HEK293 (cell line): ENCODE measurements around the gene ABCC11.

Experiments
- CTCF ChIA-PET: fragments of 350-600 bp; formaldehyde crosslinking; extraction: SDS; loops from one replicate; lab custom pipeline; 2021; ENCODE audit warnings: antibody characterized with exemption; lab: Yijun Ruan, JAX
- POLR2A ChIA-PET: fragments of 300-600 bp; formaldehyde crosslinking; extraction: SDS; loops from one replicate; lab custom pipeline; 2020; ENCODE audit warnings: antibody characterized with exemption, inconsistent platforms; lab: Yijun Ruan, JAX
- H3K27ac ChIP-seq: fragments of 200-500 bp; sonication (Bioruptor generic); 2 replicates; pipeline ENCODE4 v1.5.1; 2014; ENCODE audit warnings: low read depth, low read length, control low read depth, inconsistent platforms; ENCODE audit errors: extremely low read depth
- H3K36me3 ChIP-seq, 2 experiments: fragments of 200-500 bp in 1 of 2; sonication (Bioruptor generic) in 1 of 2; 1 replicate in 1 of 2; 2 replicates in 1 of 2; pipeline ENCODE4 v1.5.1; 2014 to 2017; ENCODE audit warnings: inconsistent platforms in 2 of 2, low read length in 2 of 2; ENCODE audit not compliant: control insufficient read depth in 2 of 2, insufficient read depth in 1 of 2
- H3K4me1 ChIP-seq: fragments of 200-500 bp; sonication (Bioruptor generic); 2 replicates; pipeline ENCODE4 v1.5.1; 2014; ENCODE audit warnings: mild to moderate bottlenecking, low read length, inconsistent platforms; ENCODE audit not compliant: control insufficient read depth, insufficient read depth
- H3K4me3 ChIP-seq: 2 replicates; pipeline ENCODE4 v1.5.1; 2011; ENCODE audit warnings: low read depth, mild to moderate bottlenecking, control low read depth, low read length, moderate library complexity
- H3K9me3 ChIP-seq: fragments of 200-500 bp; sonication (Bioruptor generic); 2 replicates; pipeline ENCODE4 v1.5.1; 2014; ENCODE audit warnings: low read depth, low read length, inconsistent platforms; ENCODE audit not compliant: control insufficient read depth, insufficient read depth
- ELK4 ChIP-seq: IDR thresholded peaks from 2 replicates; pipeline ENCODE4 v1.6.1; 2011; ENCODE audit warnings: mild to moderate bottlenecking, low read depth, low read length, borderline replicate concordance
- INSM2 ChIP-seq: fragments of 450-650 bp; formaldehyde crosslinking; IDR thresholded peaks from 2 replicates; pipeline ENCODE4 v1.5.1; 2016; ENCODE audit warnings: missing biosample characterization, missing genetic modification characterization
- OSR2 ChIP-seq: fragments of 450-650 bp; formaldehyde crosslinking; IDR thresholded peaks from 2 replicates; pipeline ENCODE4 v1.5.1; 2016; ENCODE audit warnings: missing biosample characterization, missing genetic modification characterization
- PRDM1 ChIP-seq: fragments of 450-650 bp; formaldehyde crosslinking; IDR thresholded peaks from 2 replicates; pipeline ENCODE4; 2016; ENCODE audit warnings: missing biosample characterization, missing genetic modification characterization
- REST ChIP-seq: fragments of 450-650 bp; formaldehyde crosslinking; IDR thresholded peaks from 2 replicates; pipeline ENCODE4 v1.5.1; 2016; ENCODE audit warnings: missing biosample characterization, missing genetic modification characterization
- SCRT1 ChIP-seq: fragments of 450-650 bp; formaldehyde crosslinking; IDR thresholded peaks from 2 replicates; pipeline ENCODE4 v1.5.1; 2016; ENCODE audit warnings: missing biosample characterization, missing genetic modification characterization, borderline replicate concordance
- WT1 ChIP-seq: fragments of 450-650 bp; formaldehyde crosslinking; IDR thresholded peaks from 2 replicates; pipeline ENCODE4 v1.5.1; 2016; ENCODE audit warnings: missing biosample characterization, missing genetic modification characterization
- ZBTB21 ChIP-seq: fragments of 450-650 bp; formaldehyde crosslinking; IDR thresholded peaks from 2 replicates; pipeline ENCODE4 v1.5.1; 2017; ENCODE audit warnings: missing biosample characterization, missing genetic modification characterization
- ZBTB7A ChIP-seq: fragments of 450-650 bp; formaldehyde crosslinking; IDR thresholded peaks from 2 replicates; pipeline ENCODE4 v1.5.1; 2016; ENCODE audit warnings: low read depth, missing biosample characterization, missing genetic modification characterization
- ZBTB8A ChIP-seq: fragments of 450-650 bp; formaldehyde crosslinking; IDR thresholded peaks from 2 replicates; pipeline ENCODE4 v1.5.1; 2016; ENCODE audit warnings: missing biosample characterization, missing genetic modification characterization
- ZFHX2 ChIP-seq: fragments of 450-650 bp; formaldehyde crosslinking; conservative IDR thresholded peaks from 2 replicates; pipeline ENCODE4 v1.5.1; 2016; ENCODE audit warnings: missing biosample characterization, missing genetic modification characterization
- ZNF138 ChIP-seq: fragments of 450-650 bp; formaldehyde crosslinking; IDR thresholded peaks from 2 replicates; pipeline ENCODE4 v1.5.1; 2016; ENCODE audit warnings: missing biosample characterization, missing genetic modification characterization, borderline replicate concordance
- ZNF239 ChIP-seq: fragments of 450-650 bp; formaldehyde crosslinking; IDR thresholded peaks from 2 replicates; pipeline ENCODE4 v1.5.1; 2016; ENCODE audit warnings: missing biosample characterization, missing genetic modification characterization
- ZNF280C ChIP-seq: fragments of 450-650 bp; formaldehyde crosslinking; IDR thresholded peaks from 2 replicates; pipeline ENCODE4 v1.5.1; 2016; ENCODE audit warnings: missing biosample characterization, missing genetic modification characterization
- ZNF555 ChIP-seq: fragments of 450-650 bp; formaldehyde crosslinking; conservative IDR thresholded peaks from 2 replicates; pipeline ENCODE4 v1.5.1; 2017; ENCODE audit warnings: missing biosample characterization, mild to moderate bottlenecking, missing genetic modification characterization, inconsistent platforms
- ZNF560 ChIP-seq: fragments of 450-650 bp; formaldehyde crosslinking; IDR thresholded peaks from 2 replicates; pipeline ENCODE4 v1.5.1; 2017; ENCODE audit warnings: missing biosample characterization, missing genetic modification characterization, borderline replicate concordance
- ZNF654 ChIP-seq: fragments of 450-650 bp; formaldehyde crosslinking; IDR thresholded peaks from 2 replicates; pipeline ENCODE4 v1.5.1; 2016; ENCODE audit warnings: low read depth, missing biosample characterization, missing genetic modification characterization
- ZNF791 ChIP-seq: fragments of 450-650 bp; formaldehyde crosslinking; IDR thresholded peaks from 2 replicates; pipeline ENCODE4 v1.5.1; 2016; ENCODE audit warnings: missing biosample characterization, missing genetic modification characterization
- ZNF792 ChIP-seq: fragments of 450-650 bp; formaldehyde crosslinking; IDR thresholded peaks from 2 replicates; pipeline ENCODE4 v1.5.1; 2016; ENCODE audit warnings: missing biosample characterization, missing genetic modification characterization
- ZNF830 ChIP-seq: fragments of 450-650 bp; IDR thresholded peaks from 2 replicates; pipeline ENCODE4 v1.5.0; 2018; ENCODE audit warnings: missing biosample characterization, missing genetic modification characterization, low read depth, mild to moderate bottlenecking, moderate library complexity
- ZSCAN23 ChIP-seq: fragments of 450-650 bp; formaldehyde crosslinking; IDR thresholded peaks from 2 replicates; pipeline ENCODE4 v1.5.1; 2016; ENCODE audit warnings: missing biosample characterization, missing genetic modification characterization

The ABCC11 gene

GRCh38 chr16:48193846-48194245 is 53.5 kb downstream of the ABCC11 start:
- Histone ChIP-seq H3K27ac (no peak overlapping the region), H3K4me1 (peaks cover 3% of the 10 kb centered on the region; the same call in 1 of the 2 replicates), H3K4me3 (no peak overlapping the region), H3K9me3 (no peaks in the 10 kb centered on the region), H3K36me3 (no peaks in the 10 kb centered on the region)
- ChIA-PET CTCF (interaction anchor here (0.7 kb wide), 2 partner anchors 36 to 442 kb away, joined by 3 to 9 read pairs; no protein-coding TSS in a partner anchor), POLR2A (no interaction called here)
- TF ChIP-seq SCRT1 (tag by site-specific recombination): no peak
- no peak for TF ChIP-seq ZSCAN23 (tag by site-specific recombination)
- TF ChIP-seq ZNF654 (tag by site-specific recombination): no peak
- TF ChIP-seq INSM2 (tag by site-specific recombination): no peak
- TF ChIP-seq PRDM1 (tag by site-specific recombination): no peak
- TF ChIP-seq ZNF791 (tag by site-specific recombination): no peak
- no peak for TF ChIP-seq ZNF560 (tag by site-specific recombination)
- no peak for TF ChIP-seq ZNF830 (tag by site-specific recombination)

GRCh38 chr16:48188449-48189102 is 58.8 kb downstream of the ABCC11 start:
- no peak overlapping the region for H3K27ac ChIP-seq

GRCh38 chr16:48187779-48188178 is 59.6 kb downstream of the ABCC11 start:
- no peaks in the 10 kb centered on the region for H3K36me3 ChIP-seq
- no peaks in the 10 kb centered on the region for H3K9me3 ChIP-seq
- no peak overlapping the region for H3K27ac ChIP-seq
- no peaks in the 10 kb centered on the region for H3K4me1 ChIP-seq
- POLR2A ChIA-PET: interaction anchor here (0.8 kb wide), 1 partner anchor 1359 kb away, joined by 3 read pairs; no protein-coding TSS in a partner anchor
- CTCF ChIA-PET: no interaction called here
- H3K4me3 ChIP-seq: no peak overlapping the region
- TF ChIP-seq ZNF239 (tag by site-specific recombination): no peak
- TF ChIP-seq ZNF555: no peak
- TF ChIP-seq ZNF280C (tag by site-specific recombination): no peak
- TF ChIP-seq ZFHX2 (tag by site-specific recombination): no peak
- no peak for TF ChIP-seq REST (tag by site-specific recombination)
- TF ChIP-seq ZBTB21 (tag by site-specific recombination): no peak
- no peak for TF ChIP-seq ZBTB8A
- TF ChIP-seq WT1 (tag by site-specific recombination): no peak
- TF ChIP-seq ELK4: no peak

More at GRCh38 chr16:48188449-48189102, 58.8 kb downstream of the ABCC11 start:
- TF ChIP-seq ZNF138 (tag by site-specific recombination) (no peak), ZNF792 (tag by site-specific recombination) (no peak), SCRT1 (tag by site-specific recombination) (no peak), ELK4 (no peak), OSR2 (tag by site-specific recombination) (no peak), ZBTB7A (tag by site-specific recombination) (no peak)
- TF ChIP-seq, all 188 proteins: peak for 0
- POLR2A ChIA-PET: no interaction called here
- Histone ChIP-seq H3K36me3 (no peaks in the 10 kb centered on the region), H3K9me3 (no peaks in the 10 kb centered on the region), H3K4me3 (no peak overlapping the region), H3K4me1 (no peaks in the 10 kb centered on the region)
- CTCF ChIA-PET: no interaction called here
